ENCODE data around the gene TEAD3. TPM values are rescaled to one million over a fixed set of nuclear protein-coding genes. Genes with fewer than 3 reads are reported as not detected.

TEAD3 gene
- total and polyA plus RNA-seq, 4 donors, result 1.9 to 6.8 (median 4.5) TPM

- TF ChIP-seq, protein P1, sequence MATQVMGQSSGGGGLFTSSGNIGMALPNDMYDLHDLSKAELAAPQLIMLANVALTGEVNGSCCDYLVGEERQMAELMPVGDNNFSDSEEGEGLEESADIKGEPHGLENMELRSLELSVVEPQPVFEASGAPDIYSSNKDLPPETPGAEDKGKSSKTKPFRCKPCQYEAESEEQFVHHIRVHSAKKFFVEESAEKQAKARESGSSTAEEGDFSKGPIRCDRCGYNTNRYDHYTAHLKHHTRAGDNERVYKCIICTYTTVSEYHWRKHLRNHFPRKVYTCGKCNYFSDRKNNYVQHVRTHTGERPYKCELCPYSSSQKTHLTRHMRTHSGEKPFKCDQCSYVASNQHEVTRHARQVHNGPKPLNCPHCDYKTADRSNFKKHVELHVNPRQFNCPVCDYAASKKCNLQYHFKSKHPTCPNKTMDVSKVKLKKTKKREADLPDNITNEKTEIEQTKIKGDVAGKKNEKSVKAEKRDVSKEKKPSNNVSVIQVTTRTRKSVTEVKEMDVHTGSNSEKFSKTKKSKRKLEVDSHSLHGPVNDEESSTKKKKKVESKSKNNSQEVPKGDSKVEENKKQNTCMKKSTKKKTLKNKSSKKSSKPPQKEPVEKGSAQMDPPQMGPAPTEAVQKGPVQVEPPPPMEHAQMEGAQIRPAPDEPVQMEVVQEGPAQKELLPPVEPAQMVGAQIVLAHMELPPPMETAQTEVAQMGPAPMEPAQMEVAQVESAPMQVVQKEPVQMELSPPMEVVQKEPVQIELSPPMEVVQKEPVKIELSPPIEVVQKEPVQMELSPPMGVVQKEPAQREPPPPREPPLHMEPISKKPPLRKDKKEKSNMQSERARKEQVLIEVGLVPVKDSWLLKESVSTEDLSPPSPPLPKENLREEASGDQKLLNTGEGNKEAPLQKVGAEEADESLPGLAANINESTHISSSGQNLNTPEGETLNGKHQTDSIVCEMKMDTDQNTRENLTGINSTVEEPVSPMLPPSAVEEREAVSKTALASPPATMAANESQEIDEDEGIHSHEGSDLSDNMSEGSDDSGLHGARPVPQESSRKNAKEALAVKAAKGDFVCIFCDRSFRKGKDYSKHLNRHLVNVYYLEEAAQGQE (IDR thresholded peaks at IDR 0.05), result no peak
- TF ChIP-seq RXRA (IDR thresholded peaks at IDR 0.05) (no peak), JUND (IDR thresholded peaks at IDR 0.05) (no peak)
These were observed 71.6 kb downstream of the TEAD3 start (continued) for GRCh38 chr6:35425284-35425683.

Small RNA genes within 50 kb of the gene (small RNA-seq; reads per million reads assigned to genes)
- not detected for gene MIR7111

Other genes with a start within 250 kb of the TEAD3 start
- gene ZNF76, start 237.3 kb downstream of the TEAD3 start, total RNA-seq, result 10 to 100 TPM; 10.6 to 18.4 TPM
- gene ZNF76, start 237.3 kb downstream of the TEAD3 start, polyA plus RNA-seq, result 10 to 100 TPM; 11.5 to 13.3 TPM
- 1 to 10 TPM; 3.3 to 6.3 TPM for gene DEF6, start 199.3 kb downstream of the TEAD3 start, total RNA-seq
- 1 to 10 TPM; 1.0 to 1.6 TPM for gene DEF6, start 199.3 kb downstream of the TEAD3 start, polyA plus RNA-seq
- 1 to 10 TPM; 2.1 to 7.3 TPM for gene PPARD, start 154.5 kb downstream of the TEAD3 start, total RNA-seq
- 1 to 10 TPM; 2.8 to 7.8 TPM for gene PPARD, start 154.5 kb downstream of the TEAD3 start, polyA plus RNA-seq
- 1 to 10 TPM in 1 of 2 donors, under 1 TPM in 1; 0.84 to 4.2 TPM for gene FANCE, start 44.7 kb downstream of the TEAD3 start, total RNA-seq
- under 1 TPM; 0.11 to 0.74 TPM for gene FANCE, start 44.7 kb downstream of the TEAD3 start, polyA plus RNA-seq
- 1,000 to 10,000 TPM in 1 of 2 donors, 100 to 1,000 TPM in 1; 363 to 1,235 TPM for gene RPL10A, start 28.7 kb downstream of the TEAD3 start, total RNA-seq
- gene RPL10A, start 28.7 kb downstream of the TEAD3 start, polyA plus RNA-seq, result 100 to 1,000 TPM; 213 to 694 TPM
- not detected for gene TULP1, start 15.8 kb upstream of the TEAD3 start, total RNA-seq
- not detected for gene TULP1, start 15.8 kb upstream of the TEAD3 start, polyA plus RNA-seq
- gene FKBP5, start 191.8 kb upstream of the TEAD3 start, total RNA-seq, result 100 to 1,000 TPM in 1 of 2 donors, 10 to 100 TPM in 1; 10.3 to 132 TPM
- gene FKBP5, start 191.8 kb upstream of the TEAD3 start, polyA plus RNA-seq, result 10 to 100 TPM; 61.7 to 65.8 TPM
- gene ARMC12, start 240.0 kb upstream of the TEAD3 start, total RNA-seq, result under 1 TPM in 1 of 2 donors, not detected in 1; 0.42 TPM
- gene ARMC12, start 240.0 kb upstream of the TEAD3 start, polyA plus RNA-seq, result under 1 TPM; 0.43 to 0.64 TPM

Data from liver (tissue), 6 donors.